ENCODE results near the gene PCBP1. TPM values are rescaled to one million over a fixed set of nuclear protein-coding genes. Genes with fewer than 3 reads are reported as not detected.
"Not testable (repeated sequence)": the region's sequence is repeated elsewhere in the genome, so short reads cannot be mapped to it uniquely, and the experiment has no call there.

Gene PCBP1
- total RNA-seq, 2 experiments from 2014 or later, result 58.2 to 423 TPM

DNA sequence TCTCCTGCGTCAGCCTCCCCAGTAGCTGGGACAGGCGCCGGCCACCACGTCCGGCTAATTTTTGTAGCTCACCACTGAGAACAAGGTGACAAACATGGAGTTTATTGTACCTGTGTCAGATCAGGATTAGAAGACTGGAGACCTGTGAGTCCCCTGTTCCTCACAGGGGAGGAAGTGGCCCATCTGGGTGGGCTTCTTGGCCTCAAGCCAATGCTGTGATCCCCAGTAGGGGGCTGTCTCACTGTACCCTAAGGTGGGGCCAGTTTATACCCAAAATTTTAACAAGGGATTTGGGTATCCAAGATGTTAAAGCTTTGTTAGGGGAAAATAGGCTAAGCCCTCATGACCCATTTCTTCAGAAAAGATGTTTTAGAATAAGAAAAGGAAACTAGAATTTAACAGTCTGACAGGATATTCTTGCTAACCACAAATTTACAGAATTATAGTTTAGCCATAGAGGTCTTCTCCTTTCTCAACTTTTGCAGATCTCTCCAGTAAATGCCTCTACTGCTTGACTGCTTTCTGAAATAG lies 16.3 kb downstream of the PCBP1 start:
- Histone ChIP-seq H3K4me3 (ENCODE audit: low read depth, low read length, poor library complexity, severe bottlenecking) (peak overlapping the region; percentile 61), H3K4me2 (ENCODE audit: low read length) (peak overlapping the region; percentile 84), H3K9me3 (ENCODE audit: low read length) (no peaks in the 10 kb centered on the region), H3K36me3 (ENCODE audit: insufficient read depth, low read length) (no peaks in the 10 kb centered on the region), H3K9me2 (ENCODE audit: insufficient read depth, low read length) (no peaks in the 10 kb centered on the region), H3K27ac (ENCODE audit: low read depth, low read length, poor library complexity, severe bottlenecking) (peak overlapping the region; percentile 88), H3K4me1 (ENCODE audit: insufficient read depth, low read length, poor library complexity, severe bottlenecking) (peaks cover 55% of the 10 kb centered on the region), H4K20me1 (ENCODE audit: insufficient read depth, low read length) (no peaks in the 10 kb centered on the region), H3K79me2 (ENCODE audit: insufficient read depth, low read depth, low read length) (peaks cover 9% of the 10 kb centered on the region; the same call in 1 of the 2 replicates), H2AFZ (ENCODE audit: low read length) (peak overlapping the region; percentile 75)
- POLR2A ChIA-PET, result interaction anchor here (0.6 to 3.0 kb wide), 15 partner anchors 9 to 190 kb away, joined by 3 to 33 read pairs (median 7); partner anchors contain the start of genes MXD1 and SNRPG
- intact Hi-C loops (cut with micrococcal nuclease; ENCODE audit: unreplicated experiment), result loop anchor here (1.0 kb wide), 3 partner anchors 8 to 39 kb away; no protein-coding TSS in a partner anchor
- BruUV-seq (replicated peaks), result TSS peak; percentile 84
- no peak for TF ChIP-seq EZH2phosphoT487 (IDR thresholded peaks at IDR 0.05; ENCODE audit: borderline replicate concordance, low read depth, low read length)
- TF ChIP-seq, protein P1, sequence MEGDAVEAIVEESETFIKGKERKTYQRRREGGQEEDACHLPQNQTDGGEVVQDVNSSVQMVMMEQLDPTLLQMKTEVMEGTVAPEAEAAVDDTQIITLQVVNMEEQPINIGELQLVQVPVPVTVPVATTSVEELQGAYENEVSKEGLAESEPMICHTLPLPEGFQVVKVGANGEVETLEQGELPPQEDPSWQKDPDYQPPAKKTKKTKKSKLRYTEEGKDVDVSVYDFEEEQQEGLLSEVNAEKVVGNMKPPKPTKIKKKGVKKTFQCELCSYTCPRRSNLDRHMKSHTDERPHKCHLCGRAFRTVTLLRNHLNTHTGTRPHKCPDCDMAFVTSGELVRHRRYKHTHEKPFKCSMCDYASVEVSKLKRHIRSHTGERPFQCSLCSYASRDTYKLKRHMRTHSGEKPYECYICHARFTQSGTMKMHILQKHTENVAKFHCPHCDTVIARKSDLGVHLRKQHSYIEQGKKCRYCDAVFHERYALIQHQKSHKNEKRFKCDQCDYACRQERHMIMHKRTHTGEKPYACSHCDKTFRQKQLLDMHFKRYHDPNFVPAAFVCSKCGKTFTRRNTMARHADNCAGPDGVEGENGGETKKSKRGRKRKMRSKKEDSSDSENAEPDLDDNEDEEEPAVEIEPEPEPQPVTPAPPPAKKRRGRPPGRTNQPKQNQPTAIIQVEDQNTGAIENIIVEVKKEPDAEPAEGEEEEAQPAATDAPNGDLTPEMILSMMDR (conservative IDR thresholded peaks at IDR 0.05; ENCODE audit: low read length), result peak; percentile 77
- peak; percentile 69 for DNase-seq (ENCODE audit: low spot score)
- CTCF ChIA-PET (ENCODE audit: unreplicated experiment), result interaction anchor here (1.0 kb wide), 1 partner anchor 14 kb away, joined by 3 read pairs; no protein-coding TSS in a partner anchor

DNA sequence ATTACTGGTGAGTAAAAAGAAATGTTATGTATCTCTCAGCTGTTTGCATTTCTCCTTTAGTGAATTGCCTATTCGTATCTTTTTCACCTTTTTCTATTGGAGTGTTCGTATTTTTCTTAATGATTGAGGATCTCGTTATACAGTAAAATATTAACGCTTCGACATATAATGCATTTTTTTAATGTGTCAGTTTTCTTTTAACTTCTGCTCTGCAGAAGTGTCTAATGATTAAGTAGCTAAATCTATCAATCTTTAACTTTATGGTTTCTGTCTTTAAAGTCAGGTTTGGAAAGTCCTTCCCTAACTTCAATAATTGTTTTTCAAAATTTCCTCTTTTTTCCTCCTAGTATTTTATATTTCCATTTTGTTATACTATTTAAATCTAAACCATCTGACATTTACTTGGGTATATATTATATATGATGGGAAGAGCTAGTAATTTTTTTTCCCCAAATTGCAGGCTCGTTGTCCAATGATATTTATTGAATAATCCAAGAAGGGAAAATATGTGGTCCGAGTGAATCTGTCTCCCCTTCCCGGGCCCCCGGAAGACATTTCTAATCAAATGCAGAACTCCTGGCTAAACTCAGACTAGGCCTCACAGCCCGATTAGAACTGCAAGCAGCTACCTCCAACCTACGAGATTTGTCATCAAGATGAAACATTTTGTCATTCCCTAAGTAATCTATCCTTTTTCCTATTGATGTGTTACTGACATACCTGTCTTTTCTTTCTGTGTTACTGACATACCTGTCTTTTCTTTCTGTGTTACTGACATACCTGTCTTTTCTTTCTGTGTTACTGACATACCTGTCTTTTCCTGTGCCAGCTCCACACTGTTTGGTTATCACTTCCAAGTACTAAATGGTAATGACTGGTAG lies 17.2 kb downstream of the PCBP1 start:
- Histone ChIP-seq H3K9me3 (ENCODE audit: low read length) (no peaks in the 10 kb centered on the region), H3K79me2 (ENCODE audit: insufficient read depth, low read depth, low read length) (peaks cover 9% of the 10 kb centered on the region; the same call in 1 of the 2 replicates), H4K20me1 (ENCODE audit: insufficient read depth, low read length) (no peaks in the 10 kb centered on the region), H3K36me3 (ENCODE audit: insufficient read depth, low read length) (no peaks in the 10 kb centered on the region), H3K4me1 (ENCODE audit: insufficient read depth, low read length, poor library complexity, severe bottlenecking) (peaks cover 64% of the 10 kb centered on the region), H3K27ac (ENCODE audit: low read depth, low read length, poor library complexity, severe bottlenecking) (peak overlapping the region; percentile 88), H3K9me2 (ENCODE audit: insufficient read depth, low read length) (no peaks in the 10 kb centered on the region), H2AFZ (ENCODE audit: low read length) (peak overlapping the region; percentile 75), H3K4me3 (ENCODE audit: low read depth, low read length, poor library complexity, severe bottlenecking) (peak overlapping the region; percentile 61), H3K4me2 (ENCODE audit: low read length) (peak overlapping the region; percentile 84)
- BruUV-seq (replicated peaks), result no TSS peak
- POLR2A ChIA-PET, result interaction anchor here (0.6 to 3.0 kb wide), 17 partner anchors 9 to 299 kb away, joined by 3 to 33 read pairs (median 6); partner anchors contain the start of genes C2orf42, MXD1 and SNRPG
- TF ChIP-seq, protein P1 (conservative IDR thresholded peaks at IDR 0.05; ENCODE audit: low read length), result no peak
- TF ChIP-seq EZH2phosphoT487 (IDR thresholded peaks at IDR 0.05; ENCODE audit: borderline replicate concordance, low read depth, low read length), result no peak
- peak; percentile 83 for DNase-seq (ENCODE audit: low spot score)
- intact Hi-C loops (cut with micrococcal nuclease; ENCODE audit: unreplicated experiment), result loop anchor here (1.0 kb wide), 2 partner anchors 9 to 38 kb away; no protein-coding TSS in a partner anchor
- CTCF ChIA-PET (ENCODE audit: unreplicated experiment), result interaction anchor here (0.7 kb wide), 1 partner anchor 20 kb away, joined by 3 read pairs; no protein-coding TSS in a partner anchor

GRCh38 chr2:70106138-70106537 lies 18.9 kb downstream of the PCBP1 start:
- H3K9me2 ChIP-seq (ENCODE audit: insufficient read depth, low read length); H3K27ac ChIP-seq (ENCODE audit: low read depth, low read length, poor library complexity, severe bottlenecking); H2AFZ ChIP-seq (ENCODE audit: low read length); H3K4me2 ChIP-seq (ENCODE audit: low read length); H3K9me3 ChIP-seq (ENCODE audit: low read length); H3K4me3 ChIP-seq (ENCODE audit: low read depth, low read length, poor library complexity, severe bottlenecking); CTCF ChIA-PET (ENCODE audit: unreplicated experiment); H4K20me1 ChIP-seq (ENCODE audit: insufficient read depth, low read length); H3K36me3 ChIP-seq (ENCODE audit: insufficient read depth, low read length); BruUV-seq (replicated peaks); DNase-seq (ENCODE audit: low spot score); H3K79me2 ChIP-seq (ENCODE audit: insufficient read depth, low read depth, low read length): not testable (repeated sequence)
- intact Hi-C loops (cut with micrococcal nuclease; ENCODE audit: unreplicated experiment), result loop anchor here (2.0 kb wide), 1 partner anchor 19 kb away; no protein-coding TSS in a partner anchor
- POLR2A ChIA-PET, result interaction anchor here (0.6 to 2.7 kb wide), 4 partner anchors 12 to 25 kb away, joined by 3 to 8 read pairs (median 6); no protein-coding TSS in a partner anchor
- H3K4me1 ChIP-seq (ENCODE audit: insufficient read depth, low read length, poor library complexity, severe bottlenecking), result peaks cover 68% of the 10 kb centered on the region

- DNase-seq (ENCODE audit: low spot score); BruUV-seq (replicated peaks); H3K79me2 ChIP-seq (ENCODE audit: insufficient read depth, low read depth, low read length); H3K36me3 ChIP-seq (ENCODE audit: insufficient read depth, low read length); CTCF ChIA-PET (ENCODE audit: unreplicated experiment); H3K4me3 ChIP-seq (ENCODE audit: low read depth, low read length, poor library complexity, severe bottlenecking); H4K20me1 ChIP-seq (ENCODE audit: insufficient read depth, low read length); H2AFZ ChIP-seq (ENCODE audit: low read length); H3K9me3 ChIP-seq (ENCODE audit: low read length); H3K27ac ChIP-seq (ENCODE audit: low read depth, low read length, poor library complexity, severe bottlenecking); H3K4me2 ChIP-seq (ENCODE audit: low read length); H3K9me2 ChIP-seq (ENCODE audit: insufficient read depth, low read length); intact Hi-C loops (cut with micrococcal nuclease; ENCODE audit: unreplicated experiment): not testable (repeated sequence)
- H3K4me1 ChIP-seq (ENCODE audit: insufficient read depth, low read length, poor library complexity, severe bottlenecking), result peaks cover 44% of the 10 kb centered on the region
- POLR2A ChIA-PET, result interaction anchor here (0.6 to 1.2 kb wide), 6 partner anchors 8 to 33 kb away, joined by 3 to 4 read pairs (median 3); no protein-coding TSS in a partner anchor
Observed at GRCh38 chr2:70110397-70110796, 23.1 kb downstream of the PCBP1 start.

Data from OCI-LY7 (cell line).